T1000 (cell line): ENCODE results near the gene PPP1R8.
A peak's percentile ranks its signal among the peaks of the same experiment; 100 is the strongest.
"Not testable (repeated sequence)": the region's sequence is repeated elsewhere in the genome, so short reads cannot be mapped to it uniquely, and the experiment has no call there.

Experiments used
- DNase-seq: peaks from one replicate; lab custom pipeline; 2025; ENCODE audit warnings: mixed read lengths; lab: John Stamatoyannopoulos, UW

The PPP1R8 gene

GRCh38 chr1:27830621-27831440 is at the start of gene PPP1R8:
PPP1R8 (plus strand) TSS chr1:27830782; CDS start chr1:27830836, 54 bp downstream.
- DNase-seq = peak; percentile 89

- DNase-seq = no peak
Measured at GRCh38 chr1:27782950-27783349, 47.6 kb upstream of the PPP1R8 start.

DNA sequence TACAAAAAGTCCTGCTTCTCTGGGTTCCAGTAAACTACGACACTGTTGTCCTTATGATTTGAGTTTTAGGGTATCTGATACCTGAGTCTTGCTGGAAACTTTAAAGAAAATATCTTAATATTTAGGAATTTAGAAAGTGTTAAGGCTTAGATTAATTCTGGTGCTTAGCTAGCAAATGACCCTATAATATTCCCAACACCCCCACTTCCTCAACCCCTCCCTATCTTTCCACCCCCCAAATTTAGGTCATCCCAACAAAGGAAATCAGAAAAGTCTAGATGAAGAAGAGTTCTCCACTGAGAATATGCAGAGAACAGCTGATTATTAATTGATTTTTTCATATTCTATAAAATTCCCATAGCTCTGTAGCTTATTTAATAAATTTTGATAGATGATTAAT is 45.9 kb upstream of the PPP1R8 start:
- no peak for DNase-seq

DNA sequence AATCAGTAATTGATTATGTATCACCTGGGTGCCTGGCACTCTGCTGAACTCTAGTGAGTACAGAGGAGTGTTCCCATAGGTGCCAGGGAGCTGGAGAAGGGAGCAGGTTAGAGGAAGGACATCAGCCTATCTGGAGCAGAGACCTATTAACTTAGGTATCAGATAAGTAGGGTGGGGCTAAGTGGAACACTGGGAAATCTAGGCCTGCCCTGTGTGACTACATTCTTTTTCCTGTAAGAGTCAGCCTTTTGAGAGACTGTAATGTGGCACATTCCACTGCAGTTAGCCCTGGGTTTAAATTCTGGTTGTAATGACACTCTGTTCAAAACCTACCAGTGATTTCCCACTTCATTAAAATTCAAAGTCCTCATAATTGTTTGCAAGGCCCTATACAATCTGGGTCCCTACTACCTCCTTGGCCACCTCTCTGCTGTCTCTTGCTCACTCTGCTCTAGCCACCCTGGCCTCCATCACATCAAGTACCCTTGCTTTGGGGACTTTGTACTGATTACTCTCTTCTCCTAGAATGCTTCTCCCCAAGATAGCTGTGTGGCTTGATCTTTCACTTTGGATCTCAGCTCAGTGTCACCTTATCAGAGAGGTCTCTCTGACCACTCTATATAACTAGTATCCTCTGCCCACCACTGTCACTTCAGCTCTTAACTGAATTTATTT is 44.7 kb upstream of the PPP1R8 start:
- DNase-seq = no peak

- DNase-seq = no peak
Measured at GRCh38 chr1:27787895-27788294, 42.7 kb upstream of the PPP1R8 start.

DNA sequence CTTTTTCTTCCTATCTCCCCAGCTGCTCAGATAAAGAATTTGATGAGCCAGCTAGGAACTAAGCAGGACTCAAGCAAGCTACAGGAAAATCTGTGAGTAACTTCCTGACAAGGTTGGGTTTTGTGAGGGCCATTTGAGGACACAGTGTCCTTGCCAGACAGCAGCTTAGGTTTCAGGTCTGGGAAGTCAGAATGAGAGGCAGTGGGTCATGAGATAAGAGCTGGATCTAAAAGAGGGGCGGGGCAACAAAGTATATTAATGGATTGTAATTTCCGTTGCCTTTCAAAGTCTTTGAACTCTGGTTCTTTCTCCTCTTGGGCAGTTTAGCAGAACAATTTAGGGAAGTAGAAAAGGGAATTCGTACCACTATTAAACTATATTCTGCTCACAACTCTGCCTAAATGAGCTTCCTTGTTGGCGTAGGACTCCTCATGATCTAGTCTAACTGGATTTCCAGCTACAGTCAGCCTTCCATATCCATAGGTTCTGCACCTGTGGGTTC is 41.0 kb upstream of the PPP1R8 start:
- no peak for DNase-seq

GRCh38 chr1:27790270-27790669 is 40.3 kb upstream of the PPP1R8 start:
- not testable (repeated sequence) for DNase-seq

DNA sequence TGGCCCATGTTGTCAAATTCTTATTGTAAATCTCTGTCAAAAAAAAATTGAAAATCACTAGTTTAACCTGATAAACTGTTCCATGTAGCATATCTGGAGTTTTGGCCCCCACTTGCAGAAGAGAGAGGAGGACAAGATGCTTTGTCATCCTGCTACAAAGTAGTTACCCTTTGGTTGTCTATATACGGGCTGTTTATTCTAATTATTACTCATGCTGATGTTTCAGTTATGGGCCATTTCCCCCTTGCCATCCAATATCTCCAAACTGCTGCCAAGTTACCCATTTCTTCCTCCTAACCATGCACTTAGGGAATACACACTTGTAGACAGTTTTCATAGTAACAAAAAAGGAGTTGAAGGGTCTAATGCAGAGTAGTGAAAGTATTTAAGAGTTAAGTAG is 35.0 kb upstream of the PPP1R8 start:
- DNase-seq = no peak

- no peak for DNase-seq
Measured at GRCh38 chr1:27804791-27805190, 25.8 kb upstream of the PPP1R8 start.

DNA sequence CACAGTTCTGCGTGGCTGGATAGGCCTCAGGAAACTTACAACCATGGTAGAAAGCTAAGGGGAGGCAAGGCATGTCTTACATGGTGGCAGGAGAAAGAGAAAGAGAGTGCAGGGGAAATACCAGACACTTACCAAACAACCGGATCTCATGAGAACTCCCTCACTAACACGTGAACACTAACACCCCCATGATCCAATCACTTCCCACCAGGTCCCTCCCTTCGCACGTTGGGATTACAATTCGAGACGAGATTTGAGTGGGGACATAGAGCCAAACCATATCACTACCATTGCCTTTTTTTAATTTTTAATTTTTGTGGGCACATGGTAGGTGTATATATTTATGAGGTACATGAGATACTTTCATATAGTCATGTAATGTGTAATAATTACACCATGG is 23.8 kb upstream of the PPP1R8 start:
- DNase-seq = no peak

- DNase-seq = no peak
Measured at GRCh38 chr1:27807385-27807784, 23.2 kb upstream of the PPP1R8 start.

DNA sequence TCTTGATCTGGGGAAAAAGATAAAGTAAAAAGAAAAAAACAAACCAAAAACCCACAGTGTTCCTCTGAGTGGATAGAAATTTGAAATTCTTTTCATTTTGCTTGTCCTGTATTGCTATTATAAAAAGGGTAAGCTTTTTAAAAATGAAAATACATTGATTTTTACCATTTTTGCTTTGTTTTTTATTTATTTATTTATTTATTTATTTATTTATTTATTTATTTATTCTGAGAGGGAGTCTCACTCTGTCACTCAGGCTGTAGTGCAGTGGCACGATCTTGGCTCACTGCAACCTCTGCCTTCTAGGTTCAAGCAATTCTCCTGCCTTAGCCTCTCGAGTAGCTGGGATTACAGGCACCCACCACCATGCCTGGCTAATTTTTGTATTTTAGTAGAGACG is 22.5 kb upstream of the PPP1R8 start:
- DNase-seq = not testable (repeated sequence)

DNA sequence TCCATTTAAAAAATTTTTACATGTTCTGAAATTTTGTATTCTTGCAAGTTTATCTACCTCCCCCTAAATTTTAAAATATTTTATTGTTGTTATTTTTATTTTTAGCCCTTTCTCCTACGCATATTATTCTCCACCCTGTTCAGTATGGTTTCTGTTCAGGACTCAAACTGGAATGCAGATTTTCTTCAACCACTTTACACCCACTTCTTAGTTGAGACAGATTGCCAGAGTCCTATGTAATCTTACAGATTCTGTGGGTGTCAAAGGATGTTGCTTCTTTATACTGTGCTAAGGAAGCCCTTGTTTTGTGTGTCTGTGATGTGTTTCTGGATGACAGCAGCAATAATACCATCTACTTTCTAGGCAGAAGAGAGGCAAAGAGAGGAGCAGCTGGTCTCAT is 20.7 kb upstream of the PPP1R8 start:
- no peak for DNase-seq

DNA sequence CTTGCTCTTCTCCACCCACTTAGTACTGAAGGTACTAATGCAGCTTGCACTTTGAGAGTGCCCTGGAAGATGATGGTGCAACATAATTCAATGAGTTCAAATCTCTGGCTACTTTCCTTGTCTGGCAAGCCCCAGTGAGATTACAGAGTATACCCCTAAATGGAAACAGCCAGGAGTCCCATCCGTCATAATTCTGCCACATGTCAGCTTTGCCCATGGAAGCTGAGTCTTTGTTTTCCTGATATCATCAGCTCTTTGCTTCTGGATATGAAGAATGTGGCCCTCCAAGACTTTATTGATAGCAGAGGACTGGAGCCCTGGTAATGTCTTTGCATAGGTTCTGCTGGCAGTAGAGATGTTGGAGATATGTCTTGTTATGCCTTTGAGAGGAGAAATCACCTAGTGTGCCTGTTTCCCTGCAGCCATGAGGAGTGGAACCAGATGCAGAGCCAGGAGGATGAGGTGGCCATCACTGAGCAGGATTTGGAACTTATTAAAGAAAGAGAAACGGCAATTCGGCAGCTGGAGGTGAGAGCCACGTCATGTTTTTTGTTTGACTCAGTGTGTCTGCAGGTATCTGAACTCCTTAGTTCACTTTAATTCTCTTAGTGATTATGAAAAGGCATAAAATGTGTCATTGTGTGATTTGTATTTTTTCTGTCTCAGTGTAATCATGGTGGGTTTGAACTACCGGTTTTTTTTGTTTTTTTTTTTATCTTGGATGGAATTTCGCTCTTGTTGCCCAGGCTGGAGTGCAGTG is 18.7 kb upstream of the PPP1R8 start:
- no peak for DNase-seq

- peak; percentile 9 for DNase-seq
Measured at GRCh38 chr1:27816921-27817630, 13.5 kb upstream of the PPP1R8 start.

DNA sequence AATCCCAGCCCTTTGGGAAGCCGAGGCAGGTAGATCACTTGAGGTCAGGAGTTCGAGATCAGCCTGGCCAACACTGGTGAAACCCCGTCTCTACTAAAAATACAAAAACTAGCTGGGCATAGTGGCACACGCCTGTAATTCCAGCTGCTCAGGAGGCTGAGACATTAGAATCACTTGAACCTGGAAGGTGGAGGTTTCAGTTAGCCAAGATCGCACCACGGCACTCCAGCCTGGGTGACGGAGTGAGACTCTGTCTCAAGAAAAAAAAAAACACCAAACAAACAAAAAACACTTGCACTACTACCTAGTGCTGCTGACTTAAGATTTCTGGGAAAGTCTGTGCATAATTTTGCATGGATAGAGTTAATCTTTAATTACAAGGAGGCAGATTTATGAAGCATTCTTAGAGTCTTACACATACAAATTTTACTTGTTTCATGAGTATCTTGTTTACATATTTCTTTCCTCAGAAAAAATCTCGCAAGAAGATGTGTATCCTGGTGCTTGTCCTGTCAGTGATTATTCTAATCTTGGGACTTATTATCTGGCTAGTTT is 8.7 kb upstream of the PPP1R8 start:
- no peak for DNase-seq

- DNase-seq = no peak
Measured at GRCh38 chr1:27823784-27824183, 6.8 kb upstream of the PPP1R8 start.

- no peak for DNase-seq
Measured at GRCh38 chr1:27824411-27824810, 6.2 kb upstream of the PPP1R8 start.

- DNase-seq = not testable (repeated sequence)
Measured at GRCh38 chr1:27829339-27829960, 1.1 kb upstream of the PPP1R8 start.

GRCh38 chr1:27831568-27832410 is 1.2 kb downstream of the PPP1R8 start:
- DNase-seq = no peak
